ENCODE results near the gene CD36.

GRCh38 chr7:80642871-80643270, 4.4 kb downstream of the CD36 start:
- TF ChIP-seq CTCF (conservative IDR thresholded peaks at IDR 0.05; ENCODE audit: low read depth in 2 of 2) (no peak), POLR2AphosphoS5 (IDR thresholded peaks at IDR 0.05; ENCODE audit: low read depth) (no peak), EZH2 (IDR thresholded peaks at IDR 0.05; ENCODE audit: low read depth, unreplicated experiment) (no peak), JUNB (IDR thresholded peaks at IDR 0.05; ENCODE audit: unreplicated experiment) (no peak), ZNF462 (CRISPR knock-in tag; IDR thresholded peaks at IDR 0.05) (no peak), STAT1 (IDR thresholded peaks at IDR 0.05; ENCODE audit: unreplicated experiment) (no peak), ETS1 (IDR thresholded peaks at IDR 0.05) (no peak), REST (IDR thresholded peaks at IDR 0.05; ENCODE audit: unreplicated experiment) (no peak), EZH2phosphoT487 (IDR thresholded peaks at IDR 0.05; ENCODE audit: unreplicated experiment) (no peak)
